Ascending aorta (tissue), 2 donors: Measurements from ENCODE around the gene TBC1D10B. TPM values are rescaled to one million over a fixed set of nuclear protein-coding genes. Genes with fewer than 3 reads are reported as not detected.
A peak's percentile ranks its signal among the peaks of the same experiment; 100 is the strongest.

Experiments used
- DNase-seq, 2 donors: peaks; one replicate each; pipeline ENCODE4 v3.0.0-alpha.2; 2019; ENCODE audit warnings: low spot score in 2 of 2
- H3K27ac ChIP-seq, 2 donors: fragments of 200-600 bp; sonication (generic); one replicate each; pipeline ENCODE4 v1.5.1; 2016 to 2017; ENCODE audit warnings: mild to moderate bottlenecking in 1 of 2
- H3K27me3 ChIP-seq: fragments of 200-600 bp; sonication (generic); one replicate; pipeline ENCODE4 v1.5.1; 2017
- H3K36me3 ChIP-seq, 2 donors: fragments of 200-600 bp; sonication (generic); one replicate each; pipeline ENCODE4 v1.5.1; 2016
- H3K4me1 ChIP-seq, 2 donors: fragments of 200-600 bp; sonication (generic); one replicate each; pipeline ENCODE4 v1.5.1; 2016 to 2017; ENCODE audit warnings: mild to moderate bottlenecking in 1 of 2
- H3K4me3 ChIP-seq, 2 donors: fragments of 200-600 bp; sonication (generic); one replicate each; pipeline ENCODE4 v1.5.1; 2016 to 2017; ENCODE audit warnings: mild to moderate bottlenecking in 1 of 2
- H3K9me3 ChIP-seq, 2 donors: fragments of 200-600 bp; sonication (generic); one replicate each; pipeline ENCODE4 v1.5.1; 2016
- intact Hi-C: fragments of 100-400 bp; cut with DNase I; formaldehyde crosslinking; loops from one replicate; pipeline ENCODE4 v1.15.1; 2023
- total RNA-seq: library from RNA; depleted of rRNA; stranded (reverse); fragments of >200 nt; gene quantifications from one replicate; pipeline ENCODE4 v1.1.0, GENCODE V29; 2016
- TF ChIP-seq, protein P1 (sequence below), 3 experiments: fragments of 200-600 bp in 2 of 3; fragments of 450-650 bp in 1 of 3; sonication (generic) in 2 of 3; IDR thresholded peaks; one replicate each; pipeline ENCODE4 v1.5.1; 2016 to 2019; ENCODE audit warnings: antibody characterized with exemption in 3 of 3, mild to moderate bottlenecking in 1 of 3, moderate library complexity in 1 of 3

TBC1D10B gene
- total RNA-seq, 1 donor from 2014 or later = 20.9 TPM

DNA sequence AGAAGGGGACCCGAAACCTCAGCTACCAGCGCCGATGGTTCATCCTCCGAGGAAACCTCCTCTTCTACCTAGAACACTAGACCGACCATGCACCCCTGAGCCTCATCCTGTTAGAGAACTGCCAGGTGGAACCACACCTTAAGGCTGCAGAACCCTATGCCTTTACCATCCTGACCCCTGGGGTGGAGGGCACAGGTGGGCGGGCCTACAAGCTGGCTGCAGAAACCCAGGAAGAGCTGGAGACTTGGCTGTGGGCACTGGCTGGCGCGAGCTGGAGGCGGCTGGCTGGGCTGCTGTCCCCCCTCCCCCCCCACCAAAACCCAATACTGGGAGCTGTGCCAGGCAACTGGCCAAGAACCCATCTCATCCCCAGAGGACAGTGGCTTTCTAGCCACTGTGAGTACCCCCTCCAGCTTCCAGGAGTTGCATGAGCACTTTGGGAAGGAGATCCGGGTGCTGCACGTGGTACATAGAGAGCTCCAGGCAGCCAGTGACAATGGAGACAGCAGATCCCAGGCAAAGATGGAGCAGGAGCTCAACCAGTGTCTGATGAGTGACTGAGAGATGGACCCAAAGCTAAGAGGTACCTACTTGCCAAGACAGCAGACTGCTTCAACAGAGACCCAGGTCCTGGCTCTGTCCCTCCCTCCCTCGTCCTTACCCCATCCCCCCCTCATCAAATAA, 13.8 kb downstream of the TBC1D10B start:
- no peaks in the 10 kb centered on the region for H3K9me3 ChIP-seq
- H3K4me1 ChIP-seq = peaks cover 8 to 41% of the 10 kb centered on the region in 2 donors
- H3K27me3 ChIP-seq = no peaks in the 10 kb centered on the region
- intact Hi-C loops = loop anchor here (5.0 kb wide), 1 partner anchor 171 kb away; the partner anchor contains the start of gene ZNF768
- DNase-seq = no peak
- TF ChIP-seq, protein P1, sequence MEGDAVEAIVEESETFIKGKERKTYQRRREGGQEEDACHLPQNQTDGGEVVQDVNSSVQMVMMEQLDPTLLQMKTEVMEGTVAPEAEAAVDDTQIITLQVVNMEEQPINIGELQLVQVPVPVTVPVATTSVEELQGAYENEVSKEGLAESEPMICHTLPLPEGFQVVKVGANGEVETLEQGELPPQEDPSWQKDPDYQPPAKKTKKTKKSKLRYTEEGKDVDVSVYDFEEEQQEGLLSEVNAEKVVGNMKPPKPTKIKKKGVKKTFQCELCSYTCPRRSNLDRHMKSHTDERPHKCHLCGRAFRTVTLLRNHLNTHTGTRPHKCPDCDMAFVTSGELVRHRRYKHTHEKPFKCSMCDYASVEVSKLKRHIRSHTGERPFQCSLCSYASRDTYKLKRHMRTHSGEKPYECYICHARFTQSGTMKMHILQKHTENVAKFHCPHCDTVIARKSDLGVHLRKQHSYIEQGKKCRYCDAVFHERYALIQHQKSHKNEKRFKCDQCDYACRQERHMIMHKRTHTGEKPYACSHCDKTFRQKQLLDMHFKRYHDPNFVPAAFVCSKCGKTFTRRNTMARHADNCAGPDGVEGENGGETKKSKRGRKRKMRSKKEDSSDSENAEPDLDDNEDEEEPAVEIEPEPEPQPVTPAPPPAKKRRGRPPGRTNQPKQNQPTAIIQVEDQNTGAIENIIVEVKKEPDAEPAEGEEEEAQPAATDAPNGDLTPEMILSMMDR (IDR thresholded peaks at IDR 0.05) = no peak
- H3K4me3 ChIP-seq = peak overlapping the region in 1 of 2 donors; percentile 72
- H3K27ac ChIP-seq = peak overlapping the region; percentile 95 to 98
- peaks cover 31 to 47% of the 10 kb centered on the region in 2 donors for H3K36me3 ChIP-seq

DNA sequence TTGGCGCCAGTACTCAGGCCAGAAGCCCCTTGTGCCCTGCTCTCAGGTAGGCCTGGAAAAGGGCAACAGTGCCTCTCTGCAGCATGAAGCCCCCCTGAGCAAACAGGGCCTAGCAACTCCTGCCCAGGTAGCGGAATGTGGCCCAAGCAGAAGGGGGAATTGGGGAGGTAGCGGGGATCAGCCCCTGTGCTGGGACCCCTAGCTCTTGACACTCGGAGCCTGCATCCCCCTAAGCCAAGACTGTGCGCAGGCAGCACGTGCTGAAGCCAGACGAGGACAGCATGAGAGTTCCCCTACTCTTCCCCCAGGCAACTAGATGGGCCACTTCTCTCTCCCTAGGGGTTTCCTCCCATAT, 14.4 kb downstream of the TBC1D10B start:
- Histone ChIP-seq H3K4me3 (peak overlapping the region; percentile 72 to 87), H3K9me3 (no peaks in the 10 kb centered on the region), H3K4me1 (peaks cover 10 to 42% of the 10 kb centered on the region in 2 donors), H3K27me3 (no peaks in the 10 kb centered on the region), H3K36me3 (peaks cover 38 to 50% of the 10 kb centered on the region in 2 donors), H3K27ac (peak overlapping the region; percentile 95 to 98)
- intact Hi-C loops = loop anchor here (1.0 to 5.0 kb wide), 5 partner anchors 14 to 171 kb away; partner anchors contain the start of genes TBC1D10B, ZNF48 and ZNF768
- no peak for DNase-seq
- TF ChIP-seq, protein P1 (IDR thresholded peaks at IDR 0.05) = no peak

DNA sequence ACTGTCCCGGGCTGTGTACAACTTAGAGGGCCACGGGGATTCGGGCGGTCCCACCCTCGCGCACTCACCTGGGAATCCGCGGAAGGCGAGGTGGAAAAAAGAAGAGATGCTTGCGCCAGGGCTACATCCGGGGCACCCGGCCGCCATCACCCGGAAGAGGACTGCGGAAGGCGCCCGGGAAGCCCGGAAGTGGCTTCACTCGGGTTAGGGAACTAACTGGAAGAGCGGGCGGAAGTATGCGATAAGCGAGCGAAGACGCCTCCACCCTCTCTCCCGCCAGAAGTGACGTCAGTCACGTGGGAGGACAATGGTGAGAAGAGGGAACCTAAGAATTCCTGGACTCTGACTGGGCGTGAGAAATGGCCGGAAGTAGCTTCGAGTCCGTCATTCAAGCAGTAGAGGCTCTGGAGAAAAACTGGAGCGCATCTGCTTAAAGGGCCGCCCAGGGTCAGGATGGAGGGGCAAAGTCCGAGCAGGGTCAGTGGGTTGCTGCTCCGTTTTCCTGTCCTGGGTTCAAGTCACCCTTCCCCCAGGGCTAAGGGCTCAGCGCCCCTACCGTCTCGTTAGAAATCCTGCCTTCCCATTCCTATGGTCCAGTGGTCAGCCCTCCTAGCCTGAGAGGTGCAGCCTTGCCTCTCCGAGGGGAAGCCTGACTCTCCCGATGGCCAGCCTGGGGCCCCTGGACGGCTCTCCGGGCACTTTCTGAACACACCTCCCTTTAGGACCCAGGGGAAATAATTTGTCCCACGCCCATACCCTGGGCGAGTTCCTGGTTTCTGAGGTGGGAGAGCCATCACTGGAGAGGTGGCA, 14.9 kb downstream of the TBC1D10B start, which contains the start of gene CD2BP2:
Gene CD2BP2, minus strand, starts transcription at position 165 of the 810 bp plus-strand sequence. CDS start 627 bp downstream, outside the sequence.
- H3K9me3 ChIP-seq = no peaks in the 10 kb centered on the region
- peak within 1 kb of the TSS; percentile 72 to 87 for H3K4me3 ChIP-seq
- peak within 1 kb of the TSS; percentile 95 to 98 for H3K27ac ChIP-seq
- no peaks in the 10 kb centered on the region for H3K27me3 ChIP-seq
- peaks cover 40 to 55% of the 10 kb centered on the region in 2 donors for H3K36me3 ChIP-seq
- intact Hi-C loops = loop anchor here (1.0 to 5.0 kb wide), 5 partner anchors 15 to 172 kb away; partner anchors contain the start of genes TBC1D10B, ZNF48 and ZNF768
- TF ChIP-seq, protein P1 (IDR thresholded peaks at IDR 0.05) = peak in 1 of 3 experiments; percentile 5
- peaks cover 10 to 42% of the 10 kb centered on the region in 2 donors for H3K4me1 ChIP-seq
- peak; percentile 84 to 99 for DNase-seq

DNA sequence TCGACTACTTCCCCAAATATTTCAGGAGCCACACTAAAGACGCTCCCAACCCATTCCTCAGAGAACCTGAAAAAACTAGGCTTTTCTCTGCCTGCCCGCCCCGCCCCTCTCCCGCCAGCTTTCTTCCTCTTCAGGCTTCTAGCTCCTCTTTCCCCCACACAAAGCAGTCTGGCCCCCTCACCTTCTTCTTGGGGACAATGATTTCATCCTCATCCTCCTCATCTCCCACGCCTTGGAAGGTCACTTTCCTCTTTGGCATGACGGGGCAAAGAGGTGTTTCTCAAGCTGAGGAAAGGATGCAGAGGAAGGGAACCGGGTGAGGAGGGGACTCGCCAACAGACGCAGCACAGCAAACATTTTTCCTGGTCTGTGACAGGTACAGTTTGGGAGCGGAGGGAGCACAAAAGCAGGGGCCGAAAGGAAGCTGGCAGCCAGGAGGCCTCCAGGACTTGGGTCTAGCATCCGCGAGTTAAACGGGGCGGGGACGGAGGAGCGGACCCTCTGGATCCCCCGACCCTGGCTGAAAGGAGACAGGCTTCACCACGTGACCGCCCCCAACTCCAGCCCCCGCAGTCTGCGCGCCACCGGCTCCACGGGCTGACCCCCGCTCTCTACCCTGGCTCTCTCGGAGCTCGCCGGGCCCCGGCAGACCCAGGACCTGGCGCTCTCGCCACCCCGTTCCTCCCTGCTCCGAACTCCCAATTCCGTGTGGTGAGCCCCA, 15.7 kb downstream of the TBC1D10B start:
- DNase-seq = no peak
- Histone ChIP-seq H3K27me3 (no peaks in the 10 kb centered on the region), H3K27ac (peak overlapping the region; percentile 95 to 98), H3K4me3 (peak overlapping the region; percentile 72 to 87), H3K36me3 (peaks cover 40 to 52% of the 10 kb centered on the region in 2 donors), H3K4me1 (peaks cover 10 to 42% of the 10 kb centered on the region in 2 donors), H3K9me3 (no peaks in the 10 kb centered on the region)
- intact Hi-C loops = loop anchor here (1.0 to 5.0 kb wide), 5 partner anchors 16 to 173 kb away; partner anchors contain the start of genes TBC1D10B, ZNF48 and ZNF768
- TF ChIP-seq, protein P1 (IDR thresholded peaks at IDR 0.05) = no peak
